GM21360 (cell line): ENCODE results near the gene SLC18A2.

Source experiments
- ATAC-seq: cut with Tn5 transposase; IDR thresholded peaks from one replicate; pipeline ENCODE4 v1.9.1; 2021; ENCODE audit warnings: mild to moderate bottlenecking, moderate library complexity; ENCODE audit not compliant: unreplicated experiment

The SLC18A2 gene

DNA sequence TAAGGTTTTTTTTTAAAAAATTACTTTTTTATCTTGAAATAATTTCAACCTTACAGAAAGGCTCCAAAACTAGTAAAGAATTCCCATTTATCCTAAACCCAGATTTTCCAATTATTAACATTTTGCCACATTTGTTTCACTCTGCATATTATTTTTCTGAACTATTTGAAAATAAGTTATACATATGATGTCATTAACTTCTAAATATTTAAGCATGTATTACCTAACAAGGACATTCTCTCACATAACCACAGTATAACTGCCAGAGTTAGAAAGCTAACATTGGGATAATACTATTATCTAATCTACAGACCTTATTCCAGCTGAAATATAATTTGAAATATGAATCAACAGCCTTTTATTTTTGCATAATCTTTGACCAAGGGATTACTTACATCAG is 65.8 kb downstream of the SLC18A2 start:
- ATAC-seq = no peak

DNA sequence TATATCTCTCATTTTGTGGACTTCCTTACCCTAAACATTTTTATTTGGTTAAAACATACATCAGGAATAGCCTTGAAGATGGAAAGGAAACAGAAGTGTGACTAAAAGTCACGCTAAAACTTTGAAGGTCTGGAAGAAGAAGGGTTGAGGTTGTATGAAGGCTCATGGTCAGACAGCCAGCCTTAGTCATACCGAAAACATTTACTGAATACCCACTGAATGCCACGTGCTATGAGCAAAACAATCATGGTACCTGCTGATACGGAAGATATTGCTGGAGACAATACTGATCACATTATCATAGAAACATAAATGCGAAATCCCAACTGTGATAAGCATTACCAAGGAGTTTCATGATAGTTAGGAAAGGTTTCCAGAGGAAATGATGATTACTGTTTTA is 70.3 kb downstream of the SLC18A2 start:
- no peak for ATAC-seq

DNA sequence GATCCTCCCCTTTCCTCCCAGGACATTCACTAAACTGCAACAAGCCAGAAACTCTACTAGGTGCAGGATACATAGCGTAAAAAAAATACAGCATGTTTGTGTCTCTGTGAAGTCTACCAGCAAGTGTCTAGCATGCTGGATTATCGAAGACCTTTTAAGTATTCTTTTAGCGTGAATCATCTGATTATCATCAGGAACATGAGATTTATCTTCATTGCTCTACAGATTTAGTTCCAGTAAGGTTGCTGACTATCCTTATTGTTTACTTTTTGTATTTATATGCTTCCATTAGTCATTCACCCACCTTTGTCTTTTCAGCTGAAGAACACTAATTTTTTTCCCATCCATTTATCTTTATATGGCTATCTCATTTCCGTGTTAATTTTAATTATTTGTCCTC is 71.5 kb downstream of the SLC18A2 start:
- ATAC-seq = no peak

DNA sequence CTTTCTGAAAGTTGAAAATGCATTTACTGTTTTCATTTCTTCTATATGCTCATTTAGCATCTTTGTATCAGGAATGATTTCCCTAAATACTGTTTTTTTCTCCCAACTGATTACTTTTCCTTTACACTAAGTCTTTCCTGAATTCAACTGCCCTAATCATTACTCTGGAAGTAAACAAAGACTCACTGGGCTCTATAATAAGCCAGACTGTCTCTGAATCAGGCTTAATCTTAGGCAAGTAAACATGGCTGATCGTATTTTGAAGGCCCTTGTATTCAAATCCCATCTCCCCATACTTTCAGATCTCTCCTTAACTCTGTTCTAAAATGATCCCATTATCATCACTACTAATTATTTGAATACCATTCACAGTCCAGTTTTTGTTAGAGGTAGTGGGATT is 72.7 kb downstream of the SLC18A2 start:
- no peak for ATAC-seq

DNA sequence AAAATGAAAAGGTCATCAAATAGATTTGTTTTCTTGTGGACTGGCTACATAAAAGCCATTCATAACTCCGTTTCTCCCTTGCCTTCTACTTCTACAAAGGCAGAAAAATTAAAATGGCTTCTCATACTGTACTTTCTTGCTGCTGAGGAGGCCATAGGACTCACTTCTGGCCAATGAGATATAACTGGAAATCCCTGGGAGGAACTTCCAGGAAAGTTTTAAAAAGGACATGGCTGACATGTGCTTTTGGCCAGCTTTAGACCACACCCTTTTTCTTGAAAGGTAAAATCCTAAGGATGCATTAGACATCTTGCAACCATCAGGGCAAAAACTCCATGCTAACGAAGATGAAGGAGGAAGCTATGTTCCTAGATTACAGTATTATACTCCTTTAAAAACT is 75.8 kb downstream of the SLC18A2 start:
- ATAC-seq = no peak

DNA sequence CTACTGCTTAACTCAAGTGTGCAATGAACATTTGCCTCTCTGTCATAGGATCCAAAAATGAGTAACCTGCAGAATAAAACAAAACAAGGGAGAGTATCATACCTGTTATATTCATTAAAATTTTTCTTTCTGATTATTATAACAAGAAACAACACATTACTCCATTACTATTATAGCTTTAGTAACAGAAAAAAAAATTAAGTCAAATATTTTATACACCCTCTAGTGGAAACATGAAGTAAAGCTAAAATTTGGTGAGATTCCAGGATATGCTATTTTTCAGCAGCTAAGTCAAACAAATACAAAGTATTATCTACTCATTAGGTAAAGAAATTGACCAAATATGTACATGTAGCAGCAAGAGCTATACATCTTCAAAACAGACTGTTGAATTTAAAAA is 78.0 kb downstream of the SLC18A2 start:
- ATAC-seq = no peak

DNA sequence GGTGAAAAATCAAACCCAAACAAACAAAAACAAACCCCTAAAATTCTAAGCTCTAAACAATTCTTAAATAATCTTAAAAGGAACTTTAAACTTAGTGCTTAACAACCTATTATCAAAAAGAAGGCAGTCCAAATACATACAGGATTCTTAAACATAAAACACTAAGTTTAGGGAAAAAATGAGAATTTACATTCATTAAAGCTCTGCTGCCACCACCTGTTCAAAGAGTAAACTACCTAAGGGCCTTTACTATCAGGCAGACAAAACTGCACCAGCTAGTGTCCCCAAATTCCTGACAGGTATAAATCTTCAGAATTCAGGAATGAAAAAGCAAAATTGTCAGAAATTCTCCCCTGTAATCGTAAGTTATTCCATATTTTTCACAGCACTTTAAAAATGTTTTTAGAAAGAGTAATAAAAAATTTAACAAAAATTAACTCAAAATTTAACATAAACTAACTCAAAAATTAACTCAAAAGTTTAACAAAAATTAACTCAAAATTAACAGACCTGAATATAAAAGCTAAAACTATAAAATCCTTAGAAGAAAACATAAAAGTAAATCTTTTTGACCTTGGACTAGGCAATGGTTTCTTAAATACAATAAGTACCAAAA is 79.2 kb downstream of the SLC18A2 start:
- no peak for ATAC-seq

DNA sequence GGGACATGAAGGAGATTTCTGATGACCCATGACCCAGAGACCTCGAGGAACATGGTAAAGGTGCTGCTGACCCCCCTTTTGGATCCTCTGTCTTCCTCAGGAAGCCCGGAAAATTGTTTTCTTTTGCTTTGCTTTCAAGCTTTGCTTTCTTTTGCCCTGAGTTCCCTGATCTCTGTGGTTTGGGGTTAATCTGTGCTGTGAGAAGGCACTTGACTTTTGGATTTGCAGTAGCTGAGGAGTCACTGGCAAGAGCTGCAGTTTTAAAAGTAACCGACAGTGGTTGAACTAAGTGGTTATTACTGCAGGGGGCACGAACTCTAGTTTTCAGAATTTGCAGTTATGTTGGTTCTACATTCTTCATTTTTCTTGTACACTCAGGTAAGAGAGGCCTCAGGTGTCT is 81.3 kb downstream of the SLC18A2 start:
- no peak for ATAC-seq

DNA sequence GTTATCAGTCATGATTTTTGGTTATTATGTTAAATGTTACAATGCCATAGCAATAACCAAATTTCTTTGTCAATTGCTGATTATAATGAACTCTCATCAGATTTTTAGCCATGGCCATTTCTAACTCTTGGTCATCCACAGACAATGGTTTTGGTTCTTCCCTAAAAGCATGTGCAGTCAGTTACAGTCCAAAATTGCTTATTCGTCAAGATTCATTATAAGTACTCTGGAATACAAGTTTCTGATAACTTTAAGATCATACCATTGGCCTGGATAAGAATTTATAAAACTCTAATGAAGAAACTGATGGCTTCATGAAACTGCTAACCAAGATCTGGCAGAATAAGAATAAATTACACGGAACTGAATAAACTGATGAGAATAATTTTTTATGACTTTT is 83.5 kb downstream of the SLC18A2 start:
- ATAC-seq = no peak

DNA sequence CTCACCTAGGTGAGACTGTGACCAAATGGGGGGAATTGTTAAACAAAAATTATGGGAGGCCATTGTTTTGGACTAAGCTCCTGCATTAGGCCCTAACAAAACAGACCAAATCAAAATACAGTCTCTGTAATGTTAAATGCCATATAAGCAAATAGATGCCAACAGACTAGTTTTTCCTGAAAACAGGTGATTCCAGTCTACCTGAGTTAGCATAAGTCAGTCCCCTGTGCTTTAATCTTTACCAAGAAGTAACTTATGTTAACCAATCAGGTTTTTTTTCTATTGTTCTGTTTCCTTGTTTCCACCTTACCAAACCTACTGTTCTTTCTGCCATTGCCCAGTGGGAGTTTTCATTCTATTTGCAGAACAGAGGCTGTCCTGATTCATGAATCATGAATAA is 86.3 kb downstream of the SLC18A2 start:
- no peak for ATAC-seq
